Cardiac muscle cell (in vitro differentiated cells and primary cell): ENCODE results near the gene NAA38. TPM values are rescaled to one million over a fixed set of nuclear protein-coding genes. Genes with fewer than 3 reads are reported as not detected.

Source experiments
- DNase-seq, 2 donors: peaks; one replicate each; pipeline versions ENCODE4 v3.0.0 to v3.0.0-alpha.2; 2010 to 2017; ENCODE audit warnings: low read depth in 1 of 2, low spot score in 1 of 2
- H3K27ac ChIP-seq: fragments of 200-600 bp; sonication (generic); 2 replicates; pipeline ENCODE4 v1.5.1; 2016
- H3K27me3 ChIP-seq: fragments of 200-600 bp; sonication (generic); 2 replicates; pipeline ENCODE4 v1.6.0; 2016; ENCODE audit warnings: control low read depth
- H3K36me3 ChIP-seq: fragments of 200-600 bp; sonication (generic); 2 replicates; pipeline ENCODE4 v1.5.1; 2016; ENCODE audit warnings: control low read depth
- H3K4me1 ChIP-seq: fragments of 200-600 bp; sonication (generic); 2 replicates; pipeline ENCODE4 v1.8.1; 2017; ENCODE audit warnings: low read depth, mild to moderate bottlenecking, mixed run types
- H3K4me3 ChIP-seq: fragments of 200-600 bp; sonication (generic); 2 replicates; pipeline ENCODE4 v1.5.1; 2016; ENCODE audit warnings: mild to moderate bottlenecking
- H3K9me3 ChIP-seq: fragments of 200-600 bp; sonication (generic); 2 replicates; pipeline ENCODE4 v1.5.1; 2017; ENCODE audit warnings: low read depth, mild to moderate bottlenecking, control low read depth
- CTCF ChIP-seq: IDR thresholded peaks from 2 replicates; pipeline ENCODE4 v1.5.1; 2012; ENCODE audit warnings: low read depth, mild to moderate bottlenecking, low read length
- polyA plus RNA-seq: library from polyadenylated mRNA; unstranded; fragments of >200 nt; fragmentation: Nextera tagmentation; extraction: Ambion mirVana; gene quantifications from 2 replicates; pipeline ENCODE4 v1.2.1, GENCODE V29; 2016
- total RNA-seq: library from RNA; depleted of rRNA; stranded (reverse); fragments of >200 nt; gene quantifications from 2 replicates; pipeline ENCODE4 v1.2.3, GENCODE V29; 2016

Gene NAA38
- total and polyA plus RNA-seq, 2 experiments from 2014 or later: 107 to 168 TPM

GRCh38 chr17:7854851-7855659 is 2.3 kb downstream of the NAA38 start, which contains the start of gene TMEM88:
Gene TMEM88 (plus strand): TSS chr17:7855066. CDS start chr17:7855075, 9 bp downstream.
- peak within 1 kb of the TSS; percentile 18 for H3K27ac ChIP-seq
- H3K4me3 ChIP-seq: peak within 1 kb of the TSS; percentile 58
- peaks cover 27% of the 10 kb centered on the region for H3K4me1 ChIP-seq
- H3K36me3 ChIP-seq: peaks cover 16% of the 10 kb centered on the region
- no peak for TF ChIP-seq CTCF
- peak; percentile 27 to 87 for DNase-seq
- H3K27me3 ChIP-seq: no peaks in the 10 kb centered on the region
- H3K9me3 ChIP-seq: no peaks in the 10 kb centered on the region

GRCh38 chr17:7854078-7854777 is 3.1 kb downstream of the NAA38 start:
- no peak for TF ChIP-seq CTCF
- Histone ChIP-seq H3K4me3 (no peak overlapping the region), H3K27ac (peak overlapping the region; percentile 18)

GRCh38 chr17:7853691-7854038 is 3.7 kb downstream of the NAA38 start:
- peaks cover 27% of the 10 kb centered on the region for H3K4me1 ChIP-seq
- no peak overlapping the region for H3K4me3 ChIP-seq
- H3K27me3 ChIP-seq: no peaks in the 10 kb centered on the region
- no peak overlapping the region for H3K27ac ChIP-seq
- TF ChIP-seq CTCF: no peak
- H3K9me3 ChIP-seq: no peaks in the 10 kb centered on the region
- no peak for DNase-seq
- peaks cover 30% of the 10 kb centered on the region for H3K36me3 ChIP-seq

More at GRCh38 chr17:7854078-7854777, 3.1 kb downstream of the NAA38 start:
- DNase-seq: no peak
- peaks cover 25% of the 10 kb centered on the region for H3K36me3 ChIP-seq
- H3K27me3 ChIP-seq: no peaks in the 10 kb centered on the region
- H3K4me1 ChIP-seq: peaks cover 27% of the 10 kb centered on the region
- H3K9me3 ChIP-seq: no peaks in the 10 kb centered on the region

- TF ChIP-seq CTCF: no peak
- Histone ChIP-seq H3K27ac (no peak overlapping the region), H3K36me3 (peaks cover 36% of the 10 kb centered on the region), H3K27me3 (no peaks in the 10 kb centered on the region), H3K9me3 (no peaks in the 10 kb centered on the region), H3K4me1 (peaks cover 27% of the 10 kb centered on the region), H3K4me3 (no peak overlapping the region)
- DNase-seq: no peak
Observed at GRCh38 chr17:7852919-7853690, 4.3 kb downstream of the NAA38 start.

- Histone ChIP-seq H3K36me3 (peaks cover 38% of the 10 kb centered on the region), H3K9me3 (no peaks in the 10 kb centered on the region), H3K27me3 (no peaks in the 10 kb centered on the region), H3K27ac (no peak overlapping the region), H3K4me3 (no peak overlapping the region), H3K4me1 (peaks cover 27% of the 10 kb centered on the region)
- no peak for TF ChIP-seq CTCF
- no peak for DNase-seq
Observed at GRCh38 chr17:7852262-7852670, 5.1 kb downstream of the NAA38 start.
